GM12892 (cell line): ENCODE results near the gene TMIGD2.
"Not testable (repeated sequence)": the region's sequence is repeated elsewhere in the genome, so short reads cannot be mapped to it uniquely, and the experiment has no call there.

Experiments
- DNase-seq: peaks from one replicate; pipeline ENCODE4 v3.0.0; 2011; ENCODE audit not compliant: insufficient read length
- FAIRE-seq: peaks from 2 replicates; lab custom pipeline; 2011; peaks lifted over from hg19 to GRCh38; lab: Jason Lieb, UNC
- POLR2A ChIP-seq: IDR thresholded peaks from 2 replicates; pipeline ENCODE4 v1.6.1; 2011; ENCODE audit warnings: low read depth, low read length, control low read depth
- POLR2AphosphoS5 ChIP-seq: IDR thresholded peaks from 2 replicates; pipeline ENCODE4 v1.6.1; 2011; ENCODE audit warnings: low read depth, low read length, control low read depth
- TAF1 ChIP-seq: IDR thresholded peaks from 2 replicates; pipeline ENCODE4 v1.6.1; 2011; ENCODE audit warnings: low read depth, mild to moderate bottlenecking, control low read depth, low read length, borderline replicate concordance

TMIGD2 gene

DNA sequence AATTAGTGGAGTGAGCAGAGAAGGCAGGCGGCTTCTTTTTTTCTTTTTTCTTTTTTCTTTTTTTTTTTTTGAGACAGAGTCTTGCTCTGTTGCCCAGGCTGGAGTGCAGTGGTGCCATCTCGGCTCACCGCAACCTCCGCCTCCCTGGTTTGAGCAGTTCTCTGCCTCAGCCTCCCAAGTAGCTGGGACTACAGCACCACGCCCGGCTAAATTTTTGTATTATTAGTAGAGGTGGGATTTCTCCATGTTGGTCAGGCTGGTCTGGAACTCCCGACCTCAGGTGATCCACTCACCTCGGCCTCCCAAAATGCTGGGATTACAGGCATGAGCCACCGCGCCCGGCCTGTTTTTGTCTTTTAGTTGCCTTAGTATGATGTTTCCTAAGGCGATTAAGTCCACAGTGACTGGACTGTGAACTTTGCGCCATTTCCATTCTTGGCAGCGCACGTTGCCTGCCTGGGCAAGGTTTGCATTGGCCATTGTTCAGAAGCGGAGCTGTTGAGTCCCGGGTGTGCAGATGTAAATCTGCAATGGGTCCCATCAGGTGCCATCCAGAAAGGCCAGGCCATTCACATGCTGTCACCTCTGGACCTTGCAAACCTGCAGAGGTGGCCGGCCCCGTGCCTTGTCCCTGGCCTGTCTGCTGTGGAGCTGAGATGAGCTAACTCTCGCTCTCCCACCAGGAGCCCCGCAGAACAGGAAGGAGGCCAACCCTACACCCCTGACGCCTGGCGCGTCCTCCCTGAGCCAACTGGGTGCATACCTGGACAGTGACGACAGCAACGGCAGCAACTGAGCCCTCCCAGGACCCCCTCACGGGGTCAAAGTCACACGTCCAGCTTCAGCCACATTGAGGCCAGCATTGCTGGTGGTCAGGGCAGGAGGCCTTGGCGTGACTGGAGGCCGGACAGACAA, 34.0 kb downstream of the TMIGD2 start:
- FAIRE-seq = no peak
- no peak for TF ChIP-seq POLR2AphosphoS5
- no peak for TF ChIP-seq POLR2A
- TF ChIP-seq TAF1 = no peak
- no peak for DNase-seq

DNA sequence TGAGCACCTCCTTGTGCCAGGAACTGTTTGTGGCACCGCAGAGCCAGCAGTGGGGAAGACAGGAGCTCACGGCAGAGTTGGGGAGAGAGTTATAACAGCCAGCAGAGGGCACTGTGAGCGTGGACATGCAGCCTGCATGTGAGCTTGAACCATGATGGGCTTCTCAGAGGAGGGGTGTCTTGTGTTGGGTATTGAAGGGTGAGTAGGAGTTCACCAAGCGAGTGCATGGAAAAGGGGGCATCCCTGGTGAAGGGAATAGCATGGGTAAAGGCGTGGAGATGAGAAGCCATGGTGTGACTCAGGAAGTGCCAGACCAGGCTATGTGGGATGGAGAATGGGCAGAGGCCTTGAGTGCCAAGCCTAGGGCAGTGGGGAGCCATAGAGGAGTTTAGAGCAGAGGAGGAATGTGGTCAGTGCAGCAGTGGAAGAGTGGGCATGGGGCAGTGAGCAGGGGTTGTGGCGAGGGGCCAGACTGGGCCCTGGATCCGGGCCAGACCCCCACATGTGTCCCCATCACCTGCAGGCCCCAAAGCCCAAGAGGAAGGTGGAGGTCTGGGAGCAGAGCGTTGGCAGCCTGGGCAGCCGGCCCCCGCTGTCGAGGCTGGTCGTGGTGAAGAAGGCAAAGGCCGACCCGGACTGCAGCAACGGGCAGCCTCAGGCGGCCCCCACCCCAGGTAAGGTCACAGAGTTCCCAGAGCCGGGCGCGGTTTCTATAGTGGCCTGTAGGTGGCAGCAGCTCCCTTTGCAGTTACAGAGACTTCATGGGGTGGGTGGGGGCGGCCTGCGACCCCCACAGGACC, 34.9 kb downstream of the TMIGD2 start:
- FAIRE-seq (peak; percentile 83), DNase-seq (peak; percentile 65)

DNA sequence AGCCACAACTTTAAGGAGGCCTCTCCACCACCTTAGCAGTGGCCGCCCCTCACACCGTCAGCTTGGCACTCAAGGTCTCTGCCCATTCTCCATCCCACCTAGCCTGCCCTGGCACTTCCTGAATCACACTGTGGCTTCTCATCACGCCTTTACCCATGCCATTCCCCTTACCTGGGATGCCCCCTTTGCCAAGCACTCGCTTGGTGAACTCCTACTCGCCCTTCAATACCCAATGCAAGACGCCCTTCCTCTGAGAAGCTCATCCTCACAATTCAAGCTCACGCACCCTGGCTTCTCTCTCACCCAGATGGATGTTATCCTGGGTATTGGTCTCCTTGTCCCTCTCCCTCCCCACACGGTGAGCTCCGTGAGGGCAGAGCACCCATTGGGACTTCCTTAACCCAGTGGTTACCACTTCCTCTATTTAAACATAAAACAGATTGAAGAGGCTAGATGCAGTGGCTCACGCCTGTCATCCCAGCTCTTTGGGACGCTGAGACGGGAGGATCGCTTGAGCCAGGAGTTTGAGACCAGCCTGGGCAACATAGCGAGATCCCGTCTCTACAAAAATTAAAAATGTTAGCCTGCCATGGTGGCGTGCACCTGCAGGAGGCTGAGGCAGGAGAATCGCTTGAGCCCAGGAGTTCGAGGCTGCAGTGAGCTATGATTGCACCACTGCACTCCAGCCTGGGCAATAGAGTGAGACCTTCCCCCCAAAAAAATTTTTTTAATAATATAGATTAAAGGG, 35.8 kb downstream of the TMIGD2 start:
- TF ChIP-seq TAF1 = no peak
- no peak for TF ChIP-seq POLR2A
- TF ChIP-seq POLR2AphosphoS5 = no peak
- DNase-seq (no peak), FAIRE-seq (no peak)

More for the DNA sequence above, 34.9 kb downstream of the TMIGD2 start:
- no peak for TF ChIP-seq TAF1
- no peak for TF ChIP-seq POLR2A
- TF ChIP-seq POLR2AphosphoS5 = no peak

DNA sequence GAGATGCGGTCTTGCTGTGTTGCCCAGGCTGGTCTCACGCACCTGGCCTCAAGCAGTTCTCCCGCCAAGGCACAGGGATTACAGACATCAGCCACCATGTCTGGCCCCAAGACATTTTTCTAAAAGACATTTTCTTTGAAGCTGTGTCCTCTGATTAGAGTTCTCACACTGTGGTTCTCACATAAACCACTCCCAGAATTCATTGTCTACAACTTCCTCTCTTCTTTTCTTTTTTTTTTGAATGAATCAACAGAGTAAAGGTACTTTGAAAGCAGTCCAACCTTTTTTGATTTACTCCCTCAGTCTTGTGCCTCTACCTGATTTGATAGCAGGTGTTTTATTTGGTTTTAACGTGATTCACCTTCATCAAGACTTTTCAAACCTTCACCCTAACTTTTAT, 37.4 kb downstream of the TMIGD2 start:
- DNase-seq (no peak), FAIRE-seq (no peak)
- TF ChIP-seq POLR2AphosphoS5 = no peak
- no peak for TF ChIP-seq TAF1
- TF ChIP-seq POLR2A = no peak

DNA sequence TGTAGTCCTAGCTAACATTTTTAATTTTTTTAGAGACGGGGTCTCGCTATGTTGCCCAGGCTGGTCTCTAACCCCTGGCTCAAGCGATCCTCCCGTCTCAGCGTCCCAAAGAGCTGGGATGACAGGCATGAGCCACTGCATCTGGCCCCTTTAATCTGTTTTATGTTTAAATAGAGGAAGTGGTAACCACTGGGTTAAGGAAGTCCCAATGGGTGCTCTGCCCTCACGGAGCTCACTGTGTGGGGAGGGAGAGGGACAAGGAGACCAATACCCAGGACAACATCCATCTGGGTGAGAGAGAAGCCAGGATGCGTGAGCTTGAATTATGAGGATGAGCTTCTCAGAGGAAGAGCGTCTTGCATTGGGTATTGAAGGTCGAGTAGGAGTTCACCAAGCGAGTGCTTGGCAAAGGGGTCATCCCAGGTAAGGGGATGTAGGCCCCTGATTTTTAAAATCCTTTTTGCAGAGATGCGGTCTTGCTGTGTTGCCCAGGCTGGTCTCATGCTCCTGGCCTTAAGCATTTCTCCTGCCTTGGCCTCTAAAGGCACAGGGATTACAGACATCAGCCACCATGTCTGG, 41.5 kb downstream of the TMIGD2 start:
- FAIRE-seq (no peak), DNase-seq (no peak)
- TF ChIP-seq TAF1 (no peak), POLR2AphosphoS5 (no peak), POLR2A (no peak)

DNA sequence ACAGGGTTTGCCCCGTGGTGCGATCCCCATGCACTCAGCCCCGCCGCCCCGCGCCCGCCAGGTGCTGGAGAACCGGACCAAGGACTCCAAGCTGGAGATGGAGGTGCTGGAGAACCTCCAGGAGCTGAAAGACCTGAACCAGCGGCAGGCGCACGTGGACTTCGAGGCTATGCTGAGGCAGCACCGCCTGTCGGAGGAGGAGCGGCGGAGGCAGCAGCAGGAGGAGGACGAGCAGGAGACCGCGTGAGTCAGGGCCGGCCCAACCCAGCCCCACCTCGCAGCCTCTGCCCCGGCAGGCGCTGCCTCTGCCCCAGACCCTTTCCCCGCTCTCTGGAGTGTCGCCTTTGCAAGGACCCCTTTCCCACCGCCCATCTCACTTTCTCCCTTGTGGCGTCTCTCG, 44.0 kb downstream of the TMIGD2 start:
- DNase-seq (no peak), FAIRE-seq (no peak)
- no peak for TF ChIP-seq POLR2AphosphoS5
- no peak for TF ChIP-seq POLR2A
- TF ChIP-seq TAF1 = no peak

DNA sequence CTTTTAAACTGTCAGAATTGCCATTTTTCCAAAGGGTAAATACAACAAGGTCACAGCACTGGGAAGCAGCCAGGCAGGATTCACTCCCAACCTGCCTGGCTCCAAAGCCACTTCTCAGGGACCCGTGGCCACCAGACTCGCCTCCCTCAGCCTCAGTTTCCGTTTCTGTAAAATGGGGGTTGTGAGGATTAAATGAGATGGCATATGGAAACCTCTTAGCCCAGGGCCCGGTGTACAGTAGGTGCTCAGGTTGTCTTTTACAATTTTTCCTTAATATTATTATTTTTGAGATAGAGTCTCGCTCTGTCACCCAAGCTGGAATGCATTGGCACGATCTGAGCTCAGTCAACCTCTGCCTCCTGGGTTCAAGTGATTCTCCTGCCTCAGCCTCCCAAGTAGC, 45.2 kb downstream of the TMIGD2 start:
- TF ChIP-seq POLR2A (no peak), TAF1 (no peak), POLR2AphosphoS5 (no peak)
- no peak for FAIRE-seq
- no peak for DNase-seq

DNA sequence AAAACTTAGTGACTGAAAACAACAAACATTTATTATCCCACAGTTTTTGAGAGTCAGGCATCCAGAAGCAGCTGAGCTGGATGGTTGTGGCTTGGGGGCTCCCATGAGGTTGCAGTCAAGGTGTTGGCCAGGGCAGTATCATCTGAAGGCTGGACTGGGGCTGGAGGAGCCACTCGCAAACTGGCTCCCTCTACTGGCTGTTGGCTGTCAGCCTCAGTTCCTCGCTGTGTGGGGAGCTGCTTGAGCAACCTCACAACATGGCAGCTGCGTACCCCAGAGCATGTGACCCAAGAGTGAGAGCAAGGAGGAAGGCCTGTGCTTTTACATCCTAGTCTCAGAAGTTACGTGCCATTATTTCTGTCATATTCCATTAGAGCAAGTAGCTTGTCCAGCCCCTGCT, 45.6 kb downstream of the TMIGD2 start:
- no peak for FAIRE-seq
- no peak for DNase-seq
- no peak for TF ChIP-seq TAF1
- no peak for TF ChIP-seq POLR2A
- TF ChIP-seq POLR2AphosphoS5 = no peak

DNA sequence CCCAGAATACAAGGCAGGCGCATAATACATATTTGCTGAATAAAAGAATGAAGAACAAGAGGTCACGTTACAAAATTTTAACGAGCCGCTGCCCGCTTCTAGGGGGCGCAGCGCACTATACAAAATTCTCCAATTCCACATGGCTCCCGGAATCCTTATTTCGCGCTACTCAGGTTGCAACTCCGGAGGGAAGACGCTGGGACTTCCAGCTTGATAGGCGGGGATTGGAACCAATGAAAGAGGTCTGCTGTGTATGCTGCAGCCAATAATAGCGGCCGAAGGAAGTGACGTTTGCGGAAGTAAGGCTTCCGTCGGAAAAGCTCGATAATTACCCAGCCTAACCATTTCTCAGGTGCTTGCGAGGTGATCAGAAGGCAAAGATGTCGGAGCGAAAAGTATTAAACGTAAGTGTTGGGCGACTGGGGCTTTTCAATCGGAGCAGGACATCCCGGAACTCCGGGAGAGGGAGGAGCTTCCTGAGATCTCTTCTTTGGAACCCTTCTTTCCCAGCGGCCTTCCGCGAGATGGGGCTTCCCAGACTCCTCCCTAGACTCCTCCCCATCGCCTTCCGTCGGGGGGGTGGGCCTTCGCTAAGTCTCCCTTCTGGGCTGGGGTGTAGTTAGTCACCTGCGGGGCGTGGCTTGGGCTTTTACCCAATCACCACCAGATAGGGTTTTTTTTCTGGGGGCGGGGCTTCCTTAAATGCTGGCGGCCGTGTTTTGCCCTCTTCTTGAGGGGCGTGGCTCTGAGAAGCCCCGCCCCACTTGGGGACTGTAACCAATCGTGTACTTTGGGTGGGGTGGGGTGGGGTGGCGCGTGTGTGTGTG, 55.2 kb downstream of the TMIGD2 start, which contains the start of gene YJU2:
Gene YJU2, plus strand, starts transcription at position 314 of the 827 bp plus-strand sequence. Its CDS starts 67 bp downstream, at position 381.
- DNase-seq = peak; percentile 98
- TF ChIP-seq TAF1 = peak; percentile 84; the same call in 1 of the 2 replicates
- TF ChIP-seq POLR2AphosphoS5 = peak; percentile 89
- peak; percentile 92 for TF ChIP-seq POLR2A
- FAIRE-seq = peak; percentile 88

DNA sequence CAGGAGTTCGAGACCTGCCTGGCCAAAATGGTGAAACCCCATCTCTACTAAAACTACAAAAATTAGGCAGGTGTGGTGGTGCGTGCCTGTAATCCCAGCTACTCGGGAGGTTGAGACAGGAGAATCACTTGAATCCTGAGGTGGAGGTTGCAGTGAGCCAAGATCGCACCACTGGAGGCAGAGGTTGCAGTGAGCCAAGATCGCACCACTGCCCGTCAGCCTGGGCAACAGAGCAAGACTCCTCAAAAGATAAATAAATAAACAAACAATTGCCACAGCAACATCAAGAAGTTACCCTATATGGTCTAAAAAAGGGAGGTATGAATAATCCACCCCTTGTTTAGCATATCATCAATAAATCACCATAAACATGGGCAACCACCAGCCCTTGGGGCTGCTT, 56.3 kb downstream of the TMIGD2 start:
- not testable (repeated sequence) for FAIRE-seq, DNase-seq
